ENCODE measurements around the gene LUC7L.
"Not testable (repeated sequence)": the region's sequence is repeated elsewhere in the genome, so short reads cannot be mapped to it uniquely, and the experiment has no call there.

The LUC7L gene

DNA sequence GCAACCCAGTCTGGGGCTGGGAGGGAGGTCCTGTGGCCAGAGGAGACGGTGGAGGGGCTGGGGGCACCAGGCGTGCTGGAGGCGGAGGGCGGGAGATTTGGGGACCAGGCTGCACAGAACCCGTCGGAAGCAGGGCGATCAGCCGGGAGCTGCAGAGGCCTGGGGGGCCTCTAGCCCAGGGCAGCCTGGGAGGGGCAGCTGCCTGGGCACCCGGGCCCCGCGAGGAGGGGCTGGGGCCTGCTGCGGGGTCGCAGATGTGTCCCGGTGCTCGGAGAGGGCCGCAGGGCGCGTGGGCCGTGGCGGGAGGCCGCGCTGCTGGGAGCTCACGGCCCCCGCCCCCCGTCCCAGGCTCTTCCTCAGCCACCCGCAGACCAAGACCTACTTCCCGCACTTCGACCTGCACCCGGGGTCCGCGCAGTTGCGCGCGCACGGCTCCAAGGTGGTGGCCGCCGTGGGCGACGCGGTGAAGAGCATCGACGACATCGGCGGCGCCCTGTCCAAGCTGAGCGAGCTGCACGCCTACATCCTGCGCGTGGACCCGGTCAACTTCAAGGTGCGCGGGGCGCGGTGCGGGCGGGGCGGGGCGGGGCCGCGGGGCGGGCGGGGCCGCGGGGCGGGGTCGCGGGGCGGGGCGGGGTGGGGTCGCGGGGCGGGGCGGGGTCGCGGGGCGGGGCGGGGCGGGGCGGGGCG, 65.0 kb downstream of the LUC7L start:
- not testable (repeated sequence) for DNase-seq

DNA sequence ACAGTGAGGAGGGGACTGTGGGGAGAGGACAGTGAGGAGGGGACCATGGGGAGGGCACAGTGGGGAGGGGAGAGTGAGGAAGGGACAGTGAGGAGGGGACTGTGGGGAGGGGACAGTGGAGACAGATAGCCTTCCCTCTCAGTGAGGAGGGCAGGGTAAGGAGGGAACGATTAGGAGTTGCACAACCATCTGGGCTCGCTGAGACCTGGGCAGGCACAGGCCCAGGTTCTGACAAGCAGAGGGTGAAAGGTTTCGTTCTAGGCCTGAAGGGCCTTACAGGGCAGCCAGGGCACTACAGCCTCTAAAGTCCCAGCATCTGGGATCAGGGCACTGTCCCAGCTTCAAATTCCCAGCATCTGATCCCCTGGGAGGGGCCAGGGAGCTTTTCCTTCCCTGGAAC, 65.6 kb downstream of the LUC7L start:
- not testable (repeated sequence) for DNase-seq

DNA sequence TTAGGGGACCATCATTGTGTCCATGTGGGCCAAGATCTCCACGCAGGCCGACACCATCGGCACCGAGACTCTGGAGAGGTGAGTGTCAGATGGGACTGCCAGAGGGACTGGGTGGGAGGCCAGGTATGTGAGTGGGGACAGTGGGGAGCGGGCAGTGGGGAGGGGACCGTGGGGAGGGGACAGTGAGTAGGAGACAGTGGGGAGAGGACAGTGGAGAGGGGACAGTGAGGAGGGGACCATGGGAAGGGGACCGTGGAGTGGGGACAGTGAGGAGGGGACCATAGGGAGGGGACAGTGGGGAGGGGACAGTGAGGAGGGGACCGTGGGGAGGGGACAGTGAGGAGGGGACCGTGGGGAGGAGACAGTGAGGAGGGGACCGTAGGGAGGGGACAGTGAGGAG, 66.1 kb downstream of the LUC7L start:
- DNase-seq = not testable (repeated sequence)

DNA sequence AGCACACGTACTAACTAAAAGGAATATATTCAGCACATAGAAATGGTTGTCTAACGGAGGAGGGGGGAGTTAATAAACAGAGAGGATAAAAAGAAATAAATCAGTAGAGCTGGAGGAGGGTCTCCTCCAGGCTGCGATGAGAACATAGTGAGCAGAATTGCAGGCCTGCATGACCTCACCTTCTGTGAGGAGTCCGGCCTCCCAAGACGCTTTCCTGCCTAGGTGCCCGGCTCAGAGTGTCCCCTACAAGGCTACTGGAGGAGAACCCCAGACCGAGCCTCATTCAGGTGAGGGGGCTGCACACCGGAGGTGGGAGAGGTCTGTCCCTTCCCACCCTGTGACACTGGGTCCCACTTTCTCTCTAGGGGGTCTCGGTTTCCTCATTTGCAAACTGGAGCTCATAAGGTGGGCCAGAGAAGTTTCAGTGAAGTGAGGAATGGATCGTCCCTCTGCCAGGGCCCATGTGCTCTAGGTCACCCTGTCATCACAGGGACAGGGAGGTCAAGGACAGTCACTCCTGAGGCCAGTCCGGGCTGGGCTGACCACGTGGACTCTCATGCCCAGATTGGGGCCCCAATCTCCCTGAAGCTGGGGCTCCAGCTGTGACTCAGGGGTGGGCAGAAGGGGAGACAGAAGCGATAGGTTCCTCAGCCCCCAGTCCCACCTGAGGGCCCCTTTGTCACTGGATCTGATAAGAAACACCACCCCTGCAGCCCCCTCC, 66.8 kb downstream of the LUC7L start:
- no peak for DNase-seq

DNA sequence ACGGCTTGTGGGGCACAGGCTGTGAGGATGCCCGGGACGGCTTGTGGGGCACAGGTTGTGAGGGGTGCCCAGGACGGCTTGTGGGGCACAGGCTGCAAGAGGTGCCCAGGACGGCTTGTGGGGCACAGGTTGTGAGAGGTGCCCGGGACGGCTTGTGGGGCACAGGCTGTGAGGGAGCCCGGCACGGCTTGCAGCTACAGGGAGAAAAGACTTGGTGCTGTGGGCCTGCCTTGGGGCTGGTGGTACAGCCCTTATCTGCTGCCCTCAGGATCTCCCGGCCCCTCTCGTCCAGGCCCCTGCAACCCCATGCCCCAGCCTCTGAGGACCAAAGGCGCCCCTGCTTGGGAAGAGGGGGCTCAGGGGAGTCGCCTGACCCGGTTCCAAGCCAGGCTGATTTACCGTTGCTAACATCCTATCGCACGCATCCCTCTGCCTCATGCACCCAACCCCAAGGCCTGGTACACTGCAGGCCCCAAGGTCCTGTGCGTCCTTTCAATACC, 68.5 kb downstream of the LUC7L start:
- no peak for DNase-seq

DNA sequence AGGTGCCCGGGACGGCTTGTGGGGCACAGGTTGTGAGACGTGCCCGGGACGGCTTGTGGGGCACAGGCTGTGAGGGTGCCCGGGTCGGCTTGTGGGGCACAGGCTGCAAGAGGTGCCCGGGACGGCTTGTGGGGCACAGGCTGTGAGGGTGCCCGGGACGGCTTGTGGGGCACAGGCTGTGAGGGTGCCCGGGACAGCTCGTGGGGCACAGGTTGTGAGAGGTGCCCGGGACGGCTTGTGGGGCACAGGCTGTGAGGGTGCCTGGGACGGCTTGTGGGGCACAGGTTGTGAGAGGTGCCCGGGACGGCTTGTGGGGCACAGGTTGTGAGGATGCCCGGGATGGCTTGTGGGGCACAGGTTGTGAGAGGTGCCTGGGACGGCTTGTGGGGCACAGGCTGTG, 69.0 kb downstream of the LUC7L start:
- DNase-seq = not testable (repeated sequence)

DNA sequence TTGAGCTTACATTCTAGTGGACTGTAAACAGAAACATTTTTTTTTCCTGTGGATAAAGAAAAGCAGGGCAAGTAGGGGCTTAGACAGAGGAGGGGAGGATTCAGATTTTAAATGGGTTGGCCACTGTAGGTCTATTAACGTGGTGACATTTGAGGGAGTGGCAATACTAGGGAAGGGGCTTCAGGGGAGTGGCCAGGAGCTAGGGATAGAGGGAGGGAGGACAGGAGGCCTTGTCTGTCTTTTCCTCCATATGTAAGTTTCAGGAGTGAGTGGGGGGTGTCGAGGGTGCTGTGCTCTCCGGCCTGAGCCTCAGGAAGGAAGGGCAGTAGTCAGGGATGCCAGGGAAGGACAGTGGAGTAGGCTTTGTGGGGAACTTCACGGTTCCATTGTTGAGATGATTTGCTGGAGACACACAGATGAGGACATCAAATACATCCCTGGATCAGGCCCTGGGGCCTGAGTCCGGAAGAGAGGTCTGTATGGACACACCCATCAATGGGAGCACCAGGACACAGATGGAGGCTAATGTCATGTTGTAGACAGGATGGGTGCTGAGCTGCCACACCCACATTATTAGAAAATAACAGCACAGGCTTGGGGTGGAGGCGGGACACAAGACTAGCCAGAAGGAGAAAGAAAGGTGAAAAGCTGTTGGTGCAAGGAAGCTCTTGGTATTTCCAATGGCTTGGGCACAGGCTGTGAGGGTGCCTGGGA, 70.0 kb downstream of the LUC7L start:
- DNase-seq = no peak

DNA sequence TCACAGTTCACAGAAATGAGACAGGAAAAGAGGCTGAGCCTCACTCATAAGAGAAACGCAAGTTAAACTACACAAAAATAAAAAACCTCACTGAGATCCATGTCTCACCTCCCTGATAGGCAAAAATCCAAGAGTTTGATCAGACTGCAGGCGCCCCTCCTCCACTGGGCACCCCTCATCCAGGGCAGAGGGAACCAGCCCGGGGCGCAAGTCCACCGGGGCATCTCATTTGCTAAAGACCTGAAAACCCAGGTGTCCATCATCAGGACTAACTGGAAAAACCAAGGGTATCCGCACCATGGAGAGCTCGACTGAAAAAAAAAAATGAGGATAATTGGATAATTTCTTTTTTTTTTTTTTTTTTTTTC, 74.2 kb downstream of the LUC7L start:
- no peak for DNase-seq

DNA sequence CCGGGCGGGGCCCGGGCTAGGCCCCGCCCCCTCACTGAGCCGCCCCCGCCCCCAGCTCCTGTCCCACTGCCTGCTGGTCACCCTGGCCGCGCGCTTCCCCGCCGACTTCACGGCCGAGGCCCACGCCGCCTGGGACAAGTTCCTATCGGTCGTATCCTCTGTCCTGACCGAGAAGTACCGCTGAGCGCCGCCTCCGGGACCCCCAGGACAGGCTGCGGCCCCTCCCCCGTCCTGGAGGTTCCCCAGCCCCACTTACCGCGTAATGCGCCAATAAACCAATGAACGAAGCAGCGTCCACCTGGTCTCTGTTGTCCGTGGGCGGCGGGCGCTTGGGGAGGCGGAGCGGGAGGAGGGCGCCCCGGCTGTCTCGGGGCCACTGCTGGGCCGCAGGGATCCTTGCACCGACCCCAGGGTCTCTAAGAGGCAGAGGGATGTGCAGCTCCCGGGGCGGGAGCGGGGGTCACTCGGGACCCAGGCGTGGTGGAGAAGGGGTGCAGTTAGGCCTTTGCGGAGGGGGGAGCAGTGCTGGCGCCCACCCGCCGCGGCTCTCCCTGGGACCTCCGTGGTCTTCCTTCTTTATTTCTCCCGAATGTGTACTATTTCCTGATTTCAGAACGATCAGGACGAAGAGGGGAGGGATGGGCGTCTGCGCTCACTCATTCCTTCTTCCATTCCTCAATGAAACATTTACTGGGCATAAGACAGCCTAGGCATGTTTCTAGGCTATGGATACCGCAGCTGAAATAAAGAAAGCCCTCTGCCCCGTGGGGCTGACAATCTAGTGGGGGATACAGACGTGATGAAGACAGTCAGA, 74.8 kb downstream of the LUC7L start:
- DNase-seq = peak in 1 of 2 experiments; percentile 33

DNA sequence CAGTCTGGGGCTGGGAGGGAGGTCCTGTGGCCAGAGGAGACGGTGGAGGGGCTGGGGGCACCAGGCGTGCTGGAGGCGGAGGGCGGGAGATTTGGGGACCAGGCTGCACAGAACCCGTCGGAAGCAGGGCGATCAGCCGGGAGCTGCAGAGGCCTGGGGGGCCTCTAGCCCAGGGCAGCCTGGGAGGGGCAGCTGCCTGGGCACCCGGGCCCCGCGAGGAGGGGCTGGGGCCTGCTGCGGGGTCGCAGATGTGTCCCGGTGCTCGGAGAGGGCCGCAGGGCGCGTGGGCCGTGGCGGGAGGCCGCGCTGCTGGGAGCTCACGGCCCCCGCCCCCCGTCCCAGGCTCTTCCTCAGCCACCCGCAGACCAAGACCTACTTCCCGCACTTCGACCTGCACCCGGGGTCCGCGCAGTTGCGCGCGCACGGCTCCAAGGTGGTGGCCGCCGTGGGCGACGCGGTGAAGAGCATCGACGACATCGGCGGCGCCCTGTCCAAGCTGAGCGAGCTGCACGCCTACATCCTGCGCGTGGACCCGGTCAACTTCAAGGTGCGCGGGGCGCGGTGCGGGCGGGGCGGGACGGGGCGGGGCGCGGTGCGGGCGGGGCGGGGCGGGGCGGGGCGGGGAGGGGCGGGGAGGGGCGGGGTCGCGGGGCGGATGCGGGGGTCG, 75.6 kb downstream of the LUC7L start:
- DNase-seq = not testable (repeated sequence)

DNA sequence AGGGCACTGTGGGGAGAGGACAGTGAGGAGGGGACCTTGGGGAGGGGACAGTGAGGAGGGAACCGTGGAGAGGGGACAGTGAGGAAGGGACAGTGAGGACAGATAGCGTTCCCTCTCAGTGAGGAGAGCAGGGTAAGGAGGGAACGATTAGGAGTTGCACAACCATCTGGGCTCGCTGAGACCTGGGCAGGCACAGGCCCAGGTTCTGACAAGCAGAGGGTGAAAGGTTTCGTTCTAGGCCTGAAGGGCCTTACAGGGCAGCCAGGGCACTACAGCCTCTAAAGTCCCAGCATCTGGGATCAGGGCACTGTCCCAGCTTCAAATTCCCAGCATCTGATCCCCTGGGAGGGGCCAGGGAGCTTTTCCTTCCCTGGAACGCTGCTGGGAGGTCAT, 76.1 kb downstream of the LUC7L start:
- DNase-seq = not testable (repeated sequence)

DNA sequence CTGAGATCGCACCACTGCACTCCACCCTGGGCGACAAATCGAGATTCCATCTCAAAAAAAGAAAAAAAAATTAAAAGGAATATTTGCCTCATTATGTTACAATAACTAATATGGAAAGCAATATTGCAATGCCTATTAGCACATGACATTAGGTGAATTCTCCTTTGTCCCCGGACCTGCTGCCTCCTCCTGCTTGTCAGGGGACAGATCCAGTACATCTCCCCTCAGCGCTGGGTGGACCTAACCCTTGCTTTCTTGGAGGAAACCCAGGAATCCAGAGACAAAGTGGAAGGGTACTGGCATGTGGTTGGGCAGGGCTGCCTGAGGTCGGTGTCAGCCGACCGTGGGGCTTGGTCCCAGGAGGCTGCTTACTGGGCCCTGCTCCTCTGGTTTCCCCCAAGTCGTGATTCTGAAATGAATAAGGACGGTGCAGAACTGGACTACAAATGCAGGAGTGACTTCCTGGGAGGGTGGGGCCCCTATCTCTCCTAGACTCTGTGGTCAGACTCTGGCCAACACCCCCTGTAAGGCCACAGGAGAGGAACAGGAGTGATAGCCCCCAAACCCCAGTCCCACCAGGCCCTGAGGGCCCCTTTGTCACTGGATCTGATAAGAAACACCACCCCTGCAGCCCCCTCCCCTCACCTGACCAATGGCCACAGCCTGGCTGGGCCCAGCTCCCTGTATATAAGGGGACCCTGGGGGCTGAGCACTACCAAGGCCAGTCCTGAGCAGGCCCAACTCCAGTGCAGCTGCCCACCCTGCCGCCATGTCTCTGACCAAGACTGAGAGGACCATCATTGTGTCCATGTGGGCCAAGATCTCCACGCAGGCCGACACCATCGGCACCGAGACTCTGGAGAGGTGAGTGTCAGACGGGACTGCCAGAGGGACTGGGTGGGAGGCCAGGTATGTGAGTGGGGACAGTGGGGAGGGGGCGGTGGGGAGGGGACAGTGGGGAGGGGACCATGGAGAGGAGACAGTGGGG, 76.8 kb downstream of the LUC7L start, which contains the start of gene HBZ:
Gene HBZ (plus strand): TSS at position 504 of the 988 bp plus-strand sequence. CDS start 266 bp downstream, at position 770.
- DNase-seq = no peak

DNA sequence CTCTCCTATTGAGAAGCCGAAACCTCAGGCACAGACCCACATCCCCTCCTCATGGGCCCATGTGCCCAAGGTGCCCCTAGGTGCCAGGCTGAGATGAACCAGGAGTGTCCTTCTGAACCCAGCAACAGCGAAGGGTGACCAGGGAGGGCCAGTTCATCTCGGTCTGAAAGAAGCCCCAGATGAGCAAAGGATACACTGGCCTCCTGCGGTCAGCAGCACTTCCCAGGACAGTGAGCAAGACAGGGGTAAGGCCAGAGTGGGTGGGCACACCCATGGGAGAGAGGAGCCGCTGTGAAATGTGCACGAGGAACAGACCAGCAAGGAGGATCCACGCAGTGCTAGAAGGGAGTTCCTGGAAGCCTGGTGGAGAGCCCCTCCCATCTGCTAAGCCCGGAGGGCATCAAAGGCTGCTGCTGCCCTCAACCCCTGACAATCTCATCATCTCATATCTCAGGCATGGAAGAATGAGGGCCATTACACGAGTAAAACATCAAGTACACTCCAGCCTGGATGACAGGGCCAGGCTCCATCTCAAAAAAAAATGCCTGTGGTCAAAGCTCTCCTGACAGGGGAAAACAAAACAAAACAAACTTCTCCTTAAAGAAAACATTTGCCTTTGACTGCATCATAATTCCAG, 80.1 kb downstream of the LUC7L start:
- no peak for DNase-seq

DNA sequence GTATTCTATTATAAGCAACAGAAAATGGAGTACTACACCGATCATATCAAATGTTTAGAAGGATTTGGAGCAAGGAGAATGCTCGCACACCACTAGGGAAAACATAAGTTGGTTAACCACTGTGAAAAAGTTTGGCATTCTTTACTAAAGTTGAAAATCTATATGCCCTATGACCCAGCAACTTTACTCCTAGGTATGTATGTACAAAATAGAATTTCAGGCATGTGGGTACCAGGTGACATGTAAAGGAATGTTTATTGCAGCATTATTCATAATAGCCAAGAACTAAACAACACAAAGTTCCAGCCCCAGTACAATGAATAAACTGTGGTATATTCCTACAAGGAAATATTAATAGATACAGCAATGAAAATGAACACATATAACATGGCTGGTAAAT, 82.6 kb downstream of the LUC7L start:
- DNase-seq = no peak

DNA sequence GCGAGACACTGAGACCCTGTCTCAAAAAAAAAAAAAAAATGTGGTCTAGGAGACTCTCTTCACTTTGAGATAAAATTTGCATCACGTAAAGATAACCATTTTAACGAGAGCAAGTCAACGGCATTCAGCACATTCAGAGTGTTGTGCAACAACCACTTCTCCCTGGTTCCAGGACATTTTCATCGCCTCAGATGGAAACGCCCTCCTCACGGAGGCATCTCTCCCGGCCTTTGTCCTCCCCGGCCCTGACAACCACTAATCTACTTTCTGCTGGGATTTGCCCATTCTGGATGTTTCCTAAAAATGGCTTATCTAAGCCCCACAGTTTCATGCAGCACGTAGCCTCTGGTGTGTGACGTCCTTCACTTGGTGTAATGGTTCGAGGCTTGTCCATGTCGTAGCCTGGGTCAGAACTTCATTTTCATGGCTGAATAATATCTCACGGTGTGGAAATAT, 84.4 kb downstream of the LUC7L start:
- no peak for DNase-seq

DNA sequence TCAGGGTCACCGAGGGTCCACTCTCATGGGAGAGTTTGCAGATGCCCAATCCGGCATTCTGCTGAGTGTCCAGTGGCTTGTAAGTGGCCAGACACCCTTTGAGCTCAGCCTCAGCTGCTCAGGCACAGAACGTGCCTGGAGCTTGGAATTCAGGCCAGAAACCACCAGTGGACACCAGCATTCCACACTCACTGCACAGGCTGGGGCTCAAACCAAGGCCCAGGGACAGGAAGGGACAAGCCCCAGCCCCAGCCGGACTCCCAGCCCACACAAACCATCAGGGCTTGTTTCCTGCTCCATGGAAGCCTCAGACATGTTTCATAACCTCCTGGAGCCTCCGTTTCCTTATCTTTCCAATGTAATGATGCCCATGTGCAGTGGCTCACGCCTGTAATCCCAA, 85.8 kb downstream of the LUC7L start:
- DNase-seq = no peak

DNA sequence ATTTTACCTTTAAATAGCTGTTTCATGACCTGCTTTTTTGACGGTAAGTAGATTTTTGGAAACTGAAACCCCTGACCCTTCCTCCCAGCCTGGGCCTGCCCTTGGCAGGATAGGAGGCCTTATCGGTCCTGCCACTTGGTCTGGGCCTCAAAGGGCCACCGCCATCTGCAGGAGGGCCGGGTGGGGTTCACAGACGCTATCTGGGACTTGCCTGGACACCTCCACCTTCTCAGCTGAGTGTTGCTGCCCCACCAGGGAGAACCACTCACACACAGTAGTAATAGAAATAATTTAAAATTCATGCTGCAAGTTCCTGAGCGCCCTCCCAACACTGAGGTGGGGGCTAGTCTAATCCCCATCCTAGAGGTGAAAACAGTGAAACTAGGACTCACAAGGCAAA, 86.2 kb downstream of the LUC7L start:
- no peak for DNase-seq

DNA sequence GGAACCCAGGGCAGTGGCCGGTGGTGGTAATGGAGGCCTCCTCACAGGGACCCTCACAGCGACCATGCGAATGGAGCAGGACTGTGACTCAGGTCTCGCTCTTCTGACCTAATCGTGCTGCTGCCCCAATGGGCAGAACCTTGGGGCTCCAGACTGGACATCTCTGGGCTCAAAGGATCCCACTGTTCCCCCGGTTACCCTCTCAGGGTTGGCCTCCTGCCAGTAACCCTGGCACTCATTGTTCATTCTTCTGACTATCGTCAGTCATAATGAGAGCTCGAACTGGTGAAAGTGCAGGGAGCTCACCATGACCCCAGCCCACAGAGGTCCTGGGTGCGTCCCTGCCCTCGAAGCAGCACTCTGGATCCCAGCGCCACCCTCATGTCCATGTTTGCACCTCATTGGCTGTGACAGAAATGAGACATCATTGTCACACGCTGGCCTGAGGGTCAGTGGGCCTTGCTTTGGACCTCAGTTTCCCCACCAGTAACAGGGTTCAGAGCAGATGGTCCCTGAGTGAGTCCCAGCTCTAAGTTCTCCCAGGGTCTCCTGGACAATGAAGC, 86.8 kb downstream of the LUC7L start:
- no peak for DNase-seq

DNA sequence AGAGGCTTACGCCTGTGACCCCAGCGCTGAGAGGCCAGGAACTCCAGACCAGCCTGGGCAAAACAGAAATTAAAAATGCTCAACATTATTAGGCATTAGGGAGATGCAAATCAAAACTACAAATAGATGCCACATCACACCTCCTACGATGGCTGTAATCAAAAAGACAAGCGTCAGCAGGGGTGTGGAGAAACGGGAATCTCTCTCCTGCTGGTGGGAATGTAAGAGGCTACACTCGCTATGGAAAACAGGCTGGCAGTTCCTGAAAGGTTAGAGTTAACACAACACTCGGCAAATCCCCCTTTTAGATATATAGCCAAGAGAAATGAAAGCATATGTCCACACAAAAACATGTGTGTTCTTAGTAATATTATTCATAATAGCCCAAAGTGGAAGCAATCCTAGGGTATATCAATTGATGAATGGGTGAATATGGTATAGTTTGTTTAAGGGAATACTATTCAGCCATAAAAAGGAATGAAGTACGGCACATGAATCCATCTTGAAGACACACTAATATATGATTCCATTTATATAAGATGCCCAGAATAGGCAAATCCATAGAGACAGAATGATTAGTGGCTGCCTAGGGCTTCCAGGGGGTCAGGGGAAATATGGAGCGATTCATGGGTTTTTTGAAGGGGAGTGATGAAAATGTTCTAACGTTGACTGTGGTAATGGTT, 88.9 kb downstream of the LUC7L start:
- no peak for DNase-seq

All from NCI-H526 (cell line).